Activated CD4-positive, alpha-beta T cell treated with anti-CD3 and anti-CD28 coated beads, Interleukin-2, amount 50 U/mL, for 24 hours (primary cell): ENCODE measurements around the gene NADSYN1.

ENCODE experiments used
- DNase-seq, 2 donors: peaks; one replicate each; pipeline ENCODE4 v3.0.0-alpha.2; 2020; ENCODE audit warnings: low read depth in 1 of 2, low spot score in 1 of 2

The NADSYN1 gene

DNA sequence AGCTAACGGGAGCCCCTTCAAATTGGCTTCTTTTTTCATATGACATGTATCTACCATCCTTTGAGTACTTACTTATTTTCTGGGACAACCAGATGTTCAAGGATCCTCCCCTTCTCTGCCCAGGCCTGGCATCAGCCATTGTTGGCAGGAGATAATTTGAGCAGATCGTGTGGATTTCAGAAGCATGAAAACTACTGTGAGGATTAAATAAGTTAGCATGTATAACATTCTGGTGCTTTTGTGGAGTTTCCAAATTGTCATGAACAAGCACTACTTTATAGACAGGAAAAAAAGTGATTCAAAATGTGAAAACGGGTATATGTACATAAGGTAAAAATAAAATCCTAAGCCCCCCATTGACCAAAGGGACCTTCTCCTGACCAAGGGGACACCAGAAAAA is 2.1 kb upstream of the NADSYN1 start:
- no peak for DNase-seq

DNA sequence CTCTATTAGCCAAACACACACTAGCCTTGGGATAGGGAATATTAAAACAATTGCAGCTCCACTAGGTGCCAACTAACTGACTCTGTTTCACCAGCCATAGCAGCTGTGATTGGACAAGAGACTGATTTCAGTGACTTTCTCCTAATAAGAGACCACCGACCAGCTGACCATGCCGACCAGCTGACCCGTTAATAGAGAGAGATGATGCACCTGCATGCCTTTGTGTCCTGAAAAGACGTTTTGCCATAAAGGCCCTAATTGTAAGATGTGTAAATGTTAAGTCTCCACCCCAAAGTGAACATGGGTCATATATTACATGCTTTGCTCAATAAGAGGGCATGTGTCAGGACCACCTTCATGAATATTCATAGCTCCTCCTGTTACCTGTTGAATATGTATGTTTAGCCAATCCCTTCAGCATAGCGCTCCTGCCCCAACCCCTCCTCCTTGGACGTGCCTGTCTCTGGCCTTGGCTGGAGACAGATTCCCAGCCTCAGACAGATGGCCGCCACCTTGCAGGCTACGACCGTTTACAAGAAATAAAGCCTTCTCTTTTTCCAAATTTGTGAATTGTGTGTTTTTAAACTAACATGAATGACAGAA is 1.3 kb upstream of the NADSYN1 start:
- no peak for DNase-seq

DNA sequence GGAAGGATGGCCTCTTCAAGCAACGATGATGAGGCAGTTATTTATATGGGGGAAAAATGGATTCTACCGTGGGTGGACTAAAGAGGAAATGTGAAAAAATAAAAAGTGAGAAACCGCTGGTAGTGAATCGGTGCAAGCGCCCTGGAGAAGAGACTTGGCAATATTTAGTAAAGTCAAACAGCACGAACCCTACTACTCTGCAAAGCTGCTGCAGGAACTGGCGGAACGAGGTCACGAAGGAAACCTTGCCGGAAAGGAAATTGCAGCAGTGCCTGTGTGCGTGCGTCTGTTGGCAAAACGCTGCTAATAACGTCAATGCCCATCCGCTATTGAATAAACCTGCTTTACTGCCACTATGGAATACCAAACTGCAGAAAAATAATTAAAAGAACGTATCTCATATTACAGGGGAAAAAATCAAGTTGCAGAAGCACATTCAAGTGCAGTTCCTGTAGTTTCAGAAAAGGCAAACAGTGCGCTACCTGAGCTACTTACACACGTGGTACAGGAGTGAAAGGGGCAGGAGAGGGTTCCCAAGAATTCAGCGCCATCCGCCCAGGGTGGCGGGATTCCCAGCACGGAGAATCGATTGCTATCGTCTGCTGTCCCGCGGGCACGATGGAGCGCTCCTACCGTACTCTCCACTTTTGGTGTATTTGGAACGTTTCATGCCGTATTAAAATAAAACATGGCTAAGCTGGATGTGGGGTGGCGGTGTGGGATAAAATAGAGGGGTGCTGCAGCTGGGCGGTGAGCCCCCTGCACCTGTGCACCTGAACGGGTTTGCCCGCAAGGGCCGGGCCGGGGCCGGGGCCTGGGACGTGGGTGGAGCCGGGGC is 585 bp upstream of the NADSYN1 start:
- DNase-seq: peak in 1 of 2 donors; percentile 35

DNA sequence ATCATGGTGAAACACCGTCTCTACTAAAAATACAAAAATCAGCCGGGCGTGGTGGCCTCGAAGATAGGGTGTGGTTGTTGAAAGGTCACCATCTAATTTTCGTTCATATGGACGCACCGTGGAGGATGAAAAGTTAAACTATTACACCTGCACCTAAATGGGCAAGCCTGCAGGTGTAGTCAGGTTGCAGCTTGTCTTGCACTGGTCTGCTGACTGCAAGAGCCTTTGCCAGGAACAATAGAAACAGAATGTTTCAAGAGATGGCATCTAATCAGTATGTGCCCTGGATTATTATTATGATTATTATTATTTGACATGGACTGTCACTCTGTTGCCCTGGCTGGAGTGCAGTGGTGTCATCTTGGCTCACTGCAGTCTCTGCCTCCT is 908 bp downstream of the NADSYN1 start:
- DNase-seq: no peak

DNA sequence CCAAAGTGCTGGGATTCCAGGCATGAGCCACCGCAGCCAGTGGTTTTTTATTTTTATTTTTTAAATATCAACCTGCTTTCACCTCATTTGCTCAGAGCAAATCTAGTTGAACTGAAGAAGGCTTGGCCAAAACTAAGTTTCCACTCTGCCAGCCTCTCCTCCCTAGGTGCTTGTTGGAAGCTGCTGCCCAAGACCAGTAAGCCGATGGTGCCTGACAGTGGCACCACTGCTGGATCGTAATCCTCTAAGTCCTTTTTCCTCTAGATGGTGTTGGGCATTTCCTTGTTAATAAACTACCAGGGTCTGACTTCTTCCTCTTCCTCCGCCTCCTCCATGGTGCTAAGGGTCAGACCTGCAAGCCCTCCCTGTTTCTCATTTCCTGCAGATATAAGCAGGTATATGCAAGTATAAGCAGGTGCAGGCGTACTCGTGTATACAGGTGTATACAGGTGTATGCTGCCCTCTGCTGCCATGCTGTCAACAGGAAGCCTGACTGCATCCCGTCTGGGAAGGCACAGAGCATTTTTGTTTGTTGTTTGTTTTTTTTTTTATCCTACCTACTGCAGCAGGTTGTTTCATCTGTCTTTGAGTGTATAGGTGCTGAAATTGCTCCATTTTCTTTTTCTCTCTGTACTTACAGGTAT is 1.6 kb downstream of the NADSYN1 start:
- no peak for DNase-seq

DNA sequence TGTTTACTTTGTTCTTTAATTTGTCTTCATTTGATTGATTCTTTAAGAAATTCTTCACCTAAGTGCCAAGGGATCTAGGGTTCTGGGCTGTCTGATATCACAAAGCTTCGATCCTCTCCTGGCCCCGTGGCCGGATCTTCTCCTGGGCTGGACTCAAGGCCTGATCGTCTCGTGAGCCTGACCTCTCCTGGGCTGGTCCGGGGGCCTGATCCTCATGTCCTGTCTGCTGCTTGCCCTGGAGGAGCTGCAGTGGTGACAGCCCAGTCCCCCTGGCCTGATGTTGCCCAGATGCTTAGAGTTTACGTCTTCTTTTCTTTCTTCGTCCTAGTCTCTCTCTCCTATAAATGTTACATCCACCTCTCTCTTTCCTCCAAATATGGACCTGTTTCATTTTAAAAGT is 3.3 kb downstream of the NADSYN1 start:
- no peak for DNase-seq

DNA sequence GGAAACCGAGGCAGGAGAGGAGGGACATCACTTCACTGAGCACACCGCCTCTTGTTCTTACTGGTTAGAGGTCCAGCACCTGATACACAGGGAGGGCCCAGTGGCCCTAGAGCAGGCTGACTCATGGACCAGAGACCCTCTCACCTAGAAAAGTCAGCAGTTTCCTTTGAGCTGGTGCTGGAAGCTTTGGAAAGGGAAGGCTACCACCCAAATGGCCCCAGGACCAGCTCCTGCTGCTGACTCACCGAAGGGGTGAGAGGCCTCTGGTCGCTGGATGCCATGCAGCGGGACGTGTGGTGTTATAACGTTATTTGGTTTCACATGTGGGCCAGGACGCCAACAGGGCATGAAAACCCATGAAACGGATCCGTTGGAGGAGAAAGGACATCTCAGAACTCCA is 3.8 kb downstream of the NADSYN1 start:
- DNase-seq: no peak

DNA sequence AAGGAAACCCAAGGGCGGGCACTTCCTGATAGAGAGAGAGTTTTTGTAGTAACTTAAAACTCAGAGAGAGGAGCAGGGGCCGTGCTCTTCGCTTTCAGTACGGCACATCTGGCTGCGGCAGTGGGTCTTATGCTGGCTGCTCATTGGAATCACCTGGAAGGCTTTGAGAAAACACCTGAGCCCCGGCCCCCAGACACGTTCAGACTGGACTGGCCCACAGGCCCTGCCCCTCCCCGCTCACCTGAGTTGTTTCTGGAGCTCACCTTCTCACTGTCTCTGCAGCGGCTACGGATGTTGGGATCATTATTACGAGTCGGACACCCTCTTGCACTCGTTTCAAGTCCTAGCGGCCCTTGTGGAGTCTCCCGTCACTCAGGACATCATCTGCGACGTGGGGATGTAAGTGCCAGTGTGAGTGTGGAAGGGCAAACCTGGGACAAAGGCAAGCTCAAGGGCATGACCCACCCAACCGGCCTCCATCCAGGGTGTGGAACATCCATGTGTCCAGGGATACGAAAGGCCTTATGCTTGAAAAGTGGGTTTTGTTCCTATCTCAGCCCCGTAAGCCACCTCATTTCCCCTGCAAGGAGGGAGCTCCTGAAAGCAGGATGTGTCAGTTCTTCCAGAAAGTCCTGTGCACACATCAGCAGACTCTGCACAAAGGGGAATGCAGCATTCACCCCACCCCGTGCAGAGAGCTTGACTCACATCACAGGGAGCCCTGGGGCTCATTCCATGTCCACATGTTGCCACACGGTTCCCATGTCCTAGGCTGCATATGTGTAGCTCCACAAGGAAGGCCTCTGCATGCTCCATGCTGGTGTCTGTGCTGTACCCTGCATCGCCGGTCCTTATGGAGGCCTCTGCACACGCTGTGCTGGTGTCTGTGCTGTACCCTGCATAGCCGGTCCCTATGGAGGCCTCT is 5.4 kb downstream of the NADSYN1 start:
- DNase-seq: no peak

DNA sequence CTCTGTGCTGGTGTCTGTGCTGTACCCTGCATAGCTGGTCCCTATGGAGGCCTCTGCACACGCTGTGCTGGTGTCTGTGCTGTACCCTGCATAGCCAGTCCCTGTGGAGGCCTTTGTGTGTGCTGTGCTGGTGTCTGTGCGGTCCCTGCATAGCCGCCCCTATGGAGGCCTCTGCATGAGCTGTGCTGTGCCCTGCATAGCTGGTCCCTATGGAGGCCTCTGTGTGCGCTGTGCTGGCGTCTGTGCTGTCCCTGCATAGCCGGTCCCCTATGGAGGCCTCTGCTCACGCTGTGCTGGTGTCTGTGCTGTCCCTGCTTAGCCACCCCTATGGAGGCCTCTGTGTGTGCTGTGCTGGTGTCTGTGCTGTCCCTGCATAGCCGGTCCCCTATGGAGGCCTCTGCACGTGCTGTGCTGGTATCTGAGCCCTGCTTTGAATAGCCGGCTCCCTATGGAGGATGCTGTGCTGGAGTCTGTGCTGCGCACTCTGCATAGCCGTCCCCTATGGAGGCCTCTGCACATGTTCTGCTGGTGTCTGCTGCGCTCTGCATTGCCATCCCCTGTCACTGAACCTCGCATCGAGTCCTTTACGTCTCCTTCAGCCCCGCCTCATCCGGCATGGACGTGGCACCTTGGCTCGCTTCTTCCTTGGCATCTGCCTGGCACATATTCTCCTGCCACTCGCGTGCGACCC is 6.2 kb downstream of the NADSYN1 start:
- no peak for DNase-seq

DNA sequence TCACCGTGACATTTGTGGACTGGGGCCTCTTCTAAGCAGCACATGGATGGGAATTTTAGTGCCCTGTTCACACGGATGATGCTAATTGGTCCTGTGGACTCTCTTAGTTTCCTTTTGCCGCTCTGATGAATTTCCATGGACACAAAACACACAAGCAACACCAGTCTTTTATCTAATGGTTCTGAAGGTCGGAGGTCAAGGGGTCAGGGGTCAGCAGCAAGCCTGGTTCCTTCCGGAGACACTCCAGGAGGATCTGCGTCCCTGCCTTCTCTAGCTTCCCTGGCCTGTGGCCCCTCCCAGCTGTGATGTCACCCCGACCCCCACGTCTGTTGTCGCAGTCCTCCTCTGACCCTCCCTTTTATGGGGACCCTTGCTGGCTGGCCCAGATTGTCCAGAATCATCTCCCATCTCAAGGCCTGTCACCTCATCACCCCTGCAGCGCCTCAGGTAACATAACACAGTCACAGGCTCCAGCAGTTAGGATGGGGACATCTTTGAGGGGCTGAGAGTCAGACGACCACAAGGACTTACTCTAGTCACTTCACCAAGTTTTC is 6.8 kb downstream of the NADSYN1 start:
- no peak for DNase-seq

DNA sequence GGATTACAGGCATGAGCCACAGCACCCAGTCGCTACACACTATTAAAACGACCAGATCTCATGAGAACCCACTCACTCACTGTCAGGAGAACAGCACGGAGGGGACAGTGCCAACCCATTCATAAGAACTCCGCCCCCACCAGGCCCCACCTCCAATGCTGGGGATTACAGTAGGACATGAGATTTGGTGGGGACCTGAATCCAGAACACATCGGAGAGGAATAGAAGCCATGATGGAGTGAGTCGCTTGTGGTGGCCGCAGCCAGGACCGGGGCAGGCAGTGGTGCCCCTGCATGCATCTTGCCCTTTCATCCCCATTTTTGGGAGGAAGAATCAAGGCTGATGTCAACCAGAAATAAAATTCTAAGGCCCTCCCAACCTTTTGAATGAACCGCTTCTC is 8.7 kb downstream of the NADSYN1 start:
- DNase-seq: no peak

DNA sequence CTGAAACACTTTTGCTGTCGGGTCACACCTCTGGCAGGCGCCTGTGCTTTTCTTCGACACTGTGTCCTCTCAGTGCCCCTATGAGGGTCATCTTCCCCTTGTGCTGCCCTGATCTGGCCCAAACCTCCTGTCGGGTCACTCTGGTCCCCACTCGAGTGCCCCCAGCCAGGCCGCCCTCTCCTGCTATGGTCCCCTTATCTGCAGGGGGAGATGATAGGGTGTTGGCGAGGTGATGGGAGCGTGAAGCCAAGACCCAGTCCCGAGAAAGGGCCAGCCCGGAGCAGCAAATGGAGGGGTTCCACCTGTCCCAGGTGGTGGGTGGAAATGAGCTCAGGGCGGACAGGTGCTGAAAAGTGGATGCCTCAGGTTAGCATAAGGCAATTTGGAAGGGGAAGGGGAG is 9.7 kb downstream of the NADSYN1 start:
- DNase-seq: no peak

DNA sequence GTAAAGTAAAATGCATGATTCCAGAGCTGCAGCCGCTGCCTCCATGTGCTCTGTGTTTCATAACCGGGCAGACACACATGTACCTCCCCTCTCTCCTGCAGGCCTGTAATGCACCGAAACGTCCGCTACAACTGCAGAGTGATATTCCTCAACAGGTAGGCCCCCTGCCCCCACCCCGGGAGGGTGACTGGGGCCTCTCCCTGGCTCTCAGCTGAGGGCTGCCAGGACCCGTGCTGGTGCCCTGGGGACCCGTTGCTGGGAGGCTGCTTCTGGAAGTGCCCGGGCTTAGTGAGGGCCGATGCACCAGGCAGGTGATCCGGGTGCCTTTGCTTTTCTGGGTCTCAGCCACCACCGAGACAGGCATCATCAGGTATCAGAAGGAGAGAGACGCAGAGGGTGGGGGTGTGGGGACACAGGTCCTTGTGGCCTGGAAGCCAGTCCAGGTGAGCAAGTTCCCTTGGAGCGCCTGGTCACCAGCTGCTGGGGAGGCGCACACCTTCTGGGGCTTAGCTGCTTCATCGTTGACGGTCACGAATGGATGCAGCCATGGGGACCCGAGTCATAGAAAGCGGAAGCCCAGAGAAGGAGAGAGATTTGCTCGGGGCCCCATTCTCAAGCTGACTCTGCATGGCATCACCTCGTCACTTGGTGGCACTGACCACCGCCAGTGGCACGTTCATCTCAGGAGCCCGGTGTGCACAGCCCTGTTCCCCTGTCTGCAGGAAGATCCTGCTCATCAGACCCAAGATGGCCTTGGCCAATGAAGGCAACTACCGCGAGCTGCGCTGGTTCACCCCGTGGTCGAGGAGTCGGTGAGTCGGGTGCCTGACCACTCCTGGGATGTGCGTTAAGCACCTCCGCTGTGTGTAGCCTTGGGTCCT is 10.6 kb downstream of the NADSYN1 start:
- no peak for DNase-seq

DNA sequence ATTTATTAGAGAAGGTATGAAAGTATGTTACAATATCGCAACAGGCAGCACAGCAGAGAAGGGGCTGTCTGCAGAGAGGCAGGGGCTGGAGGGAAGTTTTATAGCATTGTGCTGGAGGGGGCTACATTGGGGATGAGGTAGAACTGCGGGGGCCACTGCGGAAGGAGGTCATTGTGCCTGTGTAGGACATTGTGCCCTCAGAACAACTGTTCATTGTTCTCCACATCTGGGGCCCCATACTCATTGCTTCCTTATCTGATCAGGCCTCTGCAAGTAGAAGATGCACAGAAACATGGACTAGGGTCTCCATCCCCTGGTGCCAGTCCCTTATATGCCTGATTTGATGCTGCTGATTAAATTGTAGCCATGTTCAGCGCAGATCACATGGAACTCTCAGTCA is 12.1 kb downstream of the NADSYN1 start:
- no peak for DNase-seq

DNA sequence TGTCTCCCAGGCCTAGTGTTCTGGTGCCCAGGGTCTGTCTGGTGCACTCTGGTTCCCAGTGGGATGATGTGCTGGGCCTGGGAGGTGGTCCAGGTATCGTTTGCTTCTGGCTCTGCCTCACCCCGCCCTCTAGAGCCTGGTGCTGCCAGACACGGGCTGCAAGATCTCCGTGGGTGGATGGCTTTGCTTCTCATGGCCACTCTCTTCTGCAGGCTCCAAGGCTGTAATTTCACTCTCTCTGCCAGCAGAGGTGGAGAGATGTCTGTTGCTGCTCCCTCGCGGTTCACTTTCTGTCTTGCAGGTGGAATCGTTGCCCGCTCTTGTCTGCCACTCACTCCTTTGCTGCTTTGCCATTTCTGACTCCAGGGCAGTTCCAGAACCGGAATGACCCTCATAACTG is 13.4 kb downstream of the NADSYN1 start:
- no peak for DNase-seq

DNA sequence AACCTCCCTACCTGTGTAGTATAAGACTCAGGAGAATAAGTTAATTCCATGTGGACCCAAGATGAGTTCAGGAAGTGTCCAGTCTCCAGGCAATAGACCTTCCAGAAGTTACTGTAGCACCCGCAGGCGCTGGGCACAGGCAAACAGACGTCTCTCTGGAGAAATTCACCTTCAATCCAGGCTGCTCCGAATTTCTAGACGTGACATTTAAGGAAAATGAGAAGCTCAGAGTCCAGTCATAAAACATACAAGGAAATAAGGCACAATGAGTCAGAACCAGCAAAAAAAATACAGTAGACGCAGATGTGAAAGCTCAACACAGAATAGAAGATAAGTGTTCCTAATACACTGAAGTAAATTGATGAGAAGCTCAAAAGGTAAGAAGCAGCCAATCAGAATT is 14.2 kb downstream of the NADSYN1 start:
- no peak for DNase-seq

DNA sequence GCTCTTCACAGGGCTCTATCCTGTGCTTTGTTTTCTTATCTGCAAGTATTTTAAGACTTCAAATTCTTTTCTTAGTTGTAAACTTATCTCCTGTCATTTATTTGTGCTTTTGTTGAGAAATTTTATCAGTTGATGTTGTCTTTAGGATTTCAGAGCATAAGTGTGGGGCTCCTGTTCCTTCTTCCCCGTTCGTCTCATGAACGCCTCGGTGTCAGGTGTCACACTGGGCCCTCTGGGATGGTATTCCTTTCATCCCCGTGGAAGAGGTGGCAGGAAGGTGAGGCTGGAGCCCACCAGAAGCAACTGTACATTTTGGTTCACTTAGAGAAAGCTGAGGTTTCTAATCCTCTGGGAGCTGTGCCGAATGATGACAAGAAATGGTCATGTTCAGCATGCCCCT is 17.9 kb downstream of the NADSYN1 start:
- DNase-seq: no peak

DNA sequence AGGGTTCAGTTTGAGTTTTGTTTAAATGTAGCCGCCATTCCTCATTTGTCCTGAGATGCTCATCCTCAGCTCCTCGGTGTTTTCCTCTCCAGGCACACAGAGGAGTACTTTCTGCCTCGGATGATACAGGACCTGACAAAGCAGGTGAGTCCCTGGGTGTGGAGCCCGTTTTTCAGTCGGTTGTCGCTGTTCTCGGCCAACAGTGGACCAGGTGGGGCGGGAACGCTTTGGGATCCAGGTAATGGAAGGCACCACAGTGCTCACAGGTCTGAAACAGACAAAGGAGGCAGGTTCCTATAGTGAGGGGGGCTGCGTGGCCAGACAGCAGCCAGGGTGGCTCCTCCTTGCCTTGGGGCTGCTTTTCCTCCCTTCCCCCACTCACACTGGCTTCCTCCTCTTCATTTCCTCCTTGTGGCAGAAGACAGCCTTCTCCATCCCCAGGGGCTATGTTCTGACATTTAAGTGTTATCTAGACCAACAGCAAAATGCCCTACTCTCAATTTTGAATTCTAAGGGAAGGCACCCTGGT is 19.4 kb downstream of the NADSYN1 start:
- no peak for DNase-seq
